Neural crest cell (in vitro differentiated cells): ENCODE data around the gene CLIP3. TPM values are rescaled to one million over a fixed set of nuclear protein-coding genes. Genes with fewer than 3 reads are reported as not detected.

Experiments used
- DNase-seq: peaks from one replicate; pipeline ENCODE4 v3.0.0; 2021; ENCODE audit warnings: low read depth, mixed read lengths, low spot score
- H3K27ac Mint-ChIP-seq: one replicate; pipeline ENCODE4 v1.8.0; 2021; ENCODE audit warnings: mild to moderate bottlenecking, mixed read lengths; ENCODE audit not compliant: unreplicated experiment
- H3K27me3 Mint-ChIP-seq: 2 replicates; pipeline ENCODE4 v1.8.0; 2021; ENCODE audit warnings: low read depth, mild to moderate bottlenecking, mixed read lengths
- H3K36me3 Mint-ChIP-seq: 2 replicates; pipeline ENCODE4 v1.8.0; 2021; ENCODE audit warnings: low read depth, mild to moderate bottlenecking, mixed read lengths
- H3K4me1 Mint-ChIP-seq: 2 replicates; pipeline ENCODE4 v1.8.0; 2021; ENCODE audit warnings: mixed read lengths
- H3K4me3 Mint-ChIP-seq: one replicate; pipeline ENCODE4 v1.8.0; 2021; ENCODE audit warnings: mild to moderate bottlenecking, mixed read lengths
- H3K9me3 Mint-ChIP-seq: 2 replicates; pipeline ENCODE4 v1.8.0; 2021; ENCODE audit warnings: mixed read lengths
- total RNA-seq: library from RNA; stranded (reverse); gene quantifications from 2 replicates; pipeline ENCODE4 v1.2.1, GENCODE V29; 2021
- TF ChIP-seq, protein P1 (sequence below): fragments of 200-600 bp; sonication (generic); conservative IDR thresholded peaks from 2 replicates; pipeline ENCODE4 v1.5.0; 2021; ENCODE audit warnings: antibody characterized with exemption, mild to moderate bottlenecking

Gene CLIP3
- total RNA-seq, 1 donor from 2014 or later = 33.1 TPM

- Mint-ChIP-seq H3K4me1 (no peaks in the 10 kb centered on the region), H3K27me3 (peaks cover 59% of the 10 kb centered on the region), H3K4me3 (no peak overlapping the region), H3K36me3 (no peaks in the 10 kb centered on the region), H3K9me3 (no peaks in the 10 kb centered on the region), H3K27ac (no peak overlapping the region)
- TF ChIP-seq, protein P1, sequence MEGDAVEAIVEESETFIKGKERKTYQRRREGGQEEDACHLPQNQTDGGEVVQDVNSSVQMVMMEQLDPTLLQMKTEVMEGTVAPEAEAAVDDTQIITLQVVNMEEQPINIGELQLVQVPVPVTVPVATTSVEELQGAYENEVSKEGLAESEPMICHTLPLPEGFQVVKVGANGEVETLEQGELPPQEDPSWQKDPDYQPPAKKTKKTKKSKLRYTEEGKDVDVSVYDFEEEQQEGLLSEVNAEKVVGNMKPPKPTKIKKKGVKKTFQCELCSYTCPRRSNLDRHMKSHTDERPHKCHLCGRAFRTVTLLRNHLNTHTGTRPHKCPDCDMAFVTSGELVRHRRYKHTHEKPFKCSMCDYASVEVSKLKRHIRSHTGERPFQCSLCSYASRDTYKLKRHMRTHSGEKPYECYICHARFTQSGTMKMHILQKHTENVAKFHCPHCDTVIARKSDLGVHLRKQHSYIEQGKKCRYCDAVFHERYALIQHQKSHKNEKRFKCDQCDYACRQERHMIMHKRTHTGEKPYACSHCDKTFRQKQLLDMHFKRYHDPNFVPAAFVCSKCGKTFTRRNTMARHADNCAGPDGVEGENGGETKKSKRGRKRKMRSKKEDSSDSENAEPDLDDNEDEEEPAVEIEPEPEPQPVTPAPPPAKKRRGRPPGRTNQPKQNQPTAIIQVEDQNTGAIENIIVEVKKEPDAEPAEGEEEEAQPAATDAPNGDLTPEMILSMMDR = no peak
- no peak for DNase-seq
Measured at GRCh38 chr19:35975608-35976214, 57.0 kb downstream of the CLIP3 start.

DNA sequence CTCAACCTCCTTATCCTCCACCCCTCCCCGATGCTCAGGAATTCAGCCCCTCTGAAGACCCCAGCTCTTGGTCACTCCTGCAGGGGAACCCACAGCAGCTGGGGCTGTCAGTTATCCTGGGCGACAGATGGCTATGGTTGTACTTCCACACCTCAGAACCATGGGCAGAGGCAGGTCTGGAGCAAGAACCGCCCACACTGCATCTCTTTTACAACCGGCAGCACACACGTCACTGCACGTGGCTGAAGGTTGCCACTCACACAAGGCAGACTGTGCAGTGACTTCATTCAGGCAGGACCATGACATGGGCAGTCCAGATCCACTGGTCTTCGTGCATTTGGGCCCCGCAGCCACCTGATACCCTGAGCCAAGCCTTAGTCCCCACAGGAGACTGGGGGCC lies 59.2 kb downstream of the CLIP3 start:
- TF ChIP-seq, protein P1 = no peak
- H3K27ac Mint-ChIP-seq = no peak overlapping the region

DNA sequence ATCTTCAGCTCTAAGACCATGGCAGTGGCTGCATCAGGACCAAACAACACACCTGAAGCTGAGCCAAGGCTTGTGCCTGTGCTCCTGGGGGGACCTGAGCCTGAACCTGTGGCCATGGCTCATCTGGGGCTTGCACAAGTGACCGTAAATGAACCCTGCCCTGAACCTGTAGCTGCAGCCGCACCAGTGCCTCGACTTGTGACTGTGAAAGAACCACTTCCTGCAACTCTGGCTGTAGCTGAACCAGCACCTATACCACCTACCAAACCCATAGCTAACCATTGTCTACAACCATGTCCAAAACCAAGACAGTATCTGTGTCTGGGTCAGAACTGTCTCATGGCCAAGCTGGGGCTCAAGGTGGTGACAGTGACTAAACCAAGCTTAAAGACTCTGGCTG lies 65.9 kb downstream of the CLIP3 start:
- no peak overlapping the region for H3K27ac Mint-ChIP-seq
- H3K27me3 Mint-ChIP-seq = peaks cover 41% of the 10 kb centered on the region
- H3K36me3 Mint-ChIP-seq = no peaks in the 10 kb centered on the region
- H3K4me1 Mint-ChIP-seq = no peaks in the 10 kb centered on the region
- TF ChIP-seq, protein P1 = no peak
- no peak overlapping the region for H3K4me3 Mint-ChIP-seq
- DNase-seq = no peak
- H3K9me3 Mint-ChIP-seq = no peaks in the 10 kb centered on the region

More for the DNA sequence above, 59.2 kb downstream of the CLIP3 start:
- DNase-seq = no peak
- no peaks in the 10 kb centered on the region for H3K4me1 Mint-ChIP-seq
- H3K9me3 Mint-ChIP-seq = no peaks in the 10 kb centered on the region
- H3K27me3 Mint-ChIP-seq = peaks cover 55% of the 10 kb centered on the region
- H3K4me3 Mint-ChIP-seq = no peak overlapping the region
- no peaks in the 10 kb centered on the region for H3K36me3 Mint-ChIP-seq

Other genes starting within 250 kb of the CLIP3 start
- gene PRODH2, start 220.0 kb downstream of the CLIP3 start, total RNA-seq = not detected in 2 replicates
- gene NPHS1, start 180.4 kb downstream of the CLIP3 start, total RNA-seq = not detected in 2 replicates
- gene KIRREL2, start 176.0 kb downstream of the CLIP3 start, total RNA-seq = 4.5 and 5.2 TPM in 2 replicates
- 140 and 143 TPM in 2 replicates for gene APLP1, start 164.3 kb downstream of the CLIP3 start, total RNA-seq
- gene NFKBID, start 132.3 kb downstream of the CLIP3 start, total RNA-seq = 6.4 and 8.0 TPM in 2 replicates
- gene HCST, start 130.3 kb downstream of the CLIP3 start, total RNA-seq = not detected in 2 replicates
- not detected in 2 replicates for gene TYROBP, start 124.6 kb downstream of the CLIP3 start, total RNA-seq
- gene LRFN3, start 96.5 kb downstream of the CLIP3 start, total RNA-seq = 33.9 and 36.0 TPM in 2 replicates
- 16.8 and 17.5 TPM in 2 replicates for gene SDHAF1, start 37.7 kb downstream of the CLIP3 start, total RNA-seq
- gene SYNE4, start 24.1 kb downstream of the CLIP3 start, total RNA-seq = 0.30 and 0.54 TPM in 2 replicates
- gene ALKBH6, start 18.7 kb downstream of the CLIP3 start, total RNA-seq = 21.7 and 23.7 TPM in 2 replicates
- gene THAP8, start 21.4 kb upstream of the CLIP3 start, total RNA-seq = 9.4 and 9.8 TPM in 2 replicates
- 34.2 and 35.3 TPM in 2 replicates for gene WDR62, start 22.0 kb upstream of the CLIP3 start, total RNA-seq
- not detected in 2 replicates for gene OVOL3, start 78.3 kb upstream of the CLIP3 start, total RNA-seq
- 111 and 126 TPM in 2 replicates for gene POLR2I, start 82.0 kb upstream of the CLIP3 start, total RNA-seq
- 214 and 219 TPM in 2 replicates for gene TBCB, start 82.6 kb upstream of the CLIP3 start, total RNA-seq
- gene CAPNS1, start 107.2 kb upstream of the CLIP3 start, total RNA-seq = 321 and 346 TPM in 2 replicates
- gene COX7A1, start 119.6 kb upstream of the CLIP3 start, total RNA-seq = not detected in 2 replicates
- 5.6 and 6.6 TPM in 2 replicates for gene ZNF565, start 181.8 kb upstream of the CLIP3 start, total RNA-seq
- 88.0 and 90.5 TPM in 2 replicates for gene ZNF146, start 182.2 kb upstream of the CLIP3 start, total RNA-seq